Urinary bladder (tissue), 4 donors: Measurements from ENCODE around the gene P2RY2. TPM values are rescaled to one million over a fixed set of nuclear protein-coding genes. Genes with fewer than 3 reads are reported as not detected.

Experiments
- DNase-seq: peaks from one replicate; pipeline ENCODE4 v3.0.0-alpha.2; 2015; ENCODE audit errors: extremely low spot score
- H3K27ac ChIP-seq: one replicate; pipeline ENCODE4 v1.5.1; 2013; ENCODE audit warnings: low read depth, mild to moderate bottlenecking, moderate library complexity
- H3K36me3 ChIP-seq: one replicate; pipeline ENCODE4 v1.6.1; 2013; ENCODE audit warnings: mild to moderate bottlenecking, moderate library complexity; ENCODE audit not compliant: insufficient read depth
- H3K4me1 ChIP-seq: one replicate; pipeline ENCODE4 v1.6.1; 2013; ENCODE audit warnings: mild to moderate bottlenecking, moderate library complexity; ENCODE audit not compliant: insufficient read depth
- H3K4me3 ChIP-seq: one replicate; pipeline ENCODE4 v1.5.1; 2013; ENCODE audit warnings: low read depth, low read length
- WGBS: extraction: QIAGEN DNeasy Blood & Tissue Kit; methylation state at CpG from one replicate; pipeline ENCODE4 v1.1.7; 2013; 5-methylcytosine and 5-hydroxymethylcytosine counted together
- polyA plus RNA-seq: library from polyadenylated mRNA; stranded (reverse); fragments of 200-250 nt; gene quantifications from one replicate; pipeline ENCODE4 v1.2.3, GENCODE V29; 2013
- total RNA-seq: library from RNA; depleted of rRNA; stranded (reverse); fragments of >200 nt; gene quantifications from one replicate; pipeline ENCODE4 v1.2.3, GENCODE V29; 2014
- donor health status: healthy with polysubstance abuse.
- donor health status: healthy.

P2RY2 gene
- total and polyA plus RNA-seq, 2 donors: 1.8 to 2.3 TPM

DNA sequence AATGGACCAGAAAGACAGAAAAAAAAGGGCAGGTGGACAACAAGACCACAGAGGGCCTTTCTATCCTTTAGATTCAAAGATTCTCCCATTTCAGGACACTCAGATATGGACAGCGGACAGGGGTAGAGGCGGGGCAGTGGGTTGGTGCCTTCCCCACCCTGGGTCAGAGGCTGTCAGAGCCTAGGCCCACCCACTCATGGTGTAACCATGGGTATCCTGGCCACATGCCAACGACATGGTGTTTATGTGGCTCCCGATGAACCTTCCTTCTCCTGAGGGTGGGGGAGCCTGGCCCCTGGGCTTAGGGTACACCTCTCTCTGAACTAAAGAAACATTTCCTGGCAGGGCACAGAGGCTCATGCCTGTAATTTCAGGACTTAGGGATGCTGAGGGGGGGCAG, 14.3 kb upstream of the P2RY2 start:
- no peak for DNase-seq
- H3K4me3 ChIP-seq: no peak overlapping the region
- 68% methylated on average over 4 of the region's 4 CpGs for WGBS
- no peaks in the 10 kb centered on the region for H3K36me3 ChIP-seq
- H3K4me1 ChIP-seq: no peaks in the 10 kb centered on the region
- no peak overlapping the region for H3K27ac ChIP-seq

DNA sequence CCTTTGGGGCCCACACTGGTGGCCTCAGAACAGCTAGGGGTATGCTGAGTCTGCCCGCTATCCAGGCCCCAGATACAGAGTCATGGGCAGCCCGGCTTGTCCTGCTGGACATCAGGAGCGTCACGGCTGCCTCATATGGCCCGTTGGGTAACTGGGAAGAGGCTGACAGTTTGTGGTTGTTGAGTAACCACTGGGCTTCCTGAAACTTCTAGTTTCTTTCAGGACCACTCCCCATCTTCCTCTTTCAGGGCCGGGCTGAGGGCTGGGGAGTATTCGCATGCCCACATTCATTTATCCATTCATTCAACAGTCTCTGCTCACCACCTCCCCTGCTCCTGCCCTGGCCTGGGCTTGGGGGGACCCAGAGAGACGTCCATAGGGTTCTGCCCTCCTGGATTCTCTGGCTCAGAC, 13.4 kb upstream of the P2RY2 start:
- no peaks in the 10 kb centered on the region for H3K36me3 ChIP-seq
- 85% methylated on average over 8 of the region's 8 CpGs for WGBS
- no peak for DNase-seq
- H3K27ac ChIP-seq: no peak overlapping the region
- H3K4me1 ChIP-seq: no peaks in the 10 kb centered on the region
- no peak overlapping the region for H3K4me3 ChIP-seq

DNA sequence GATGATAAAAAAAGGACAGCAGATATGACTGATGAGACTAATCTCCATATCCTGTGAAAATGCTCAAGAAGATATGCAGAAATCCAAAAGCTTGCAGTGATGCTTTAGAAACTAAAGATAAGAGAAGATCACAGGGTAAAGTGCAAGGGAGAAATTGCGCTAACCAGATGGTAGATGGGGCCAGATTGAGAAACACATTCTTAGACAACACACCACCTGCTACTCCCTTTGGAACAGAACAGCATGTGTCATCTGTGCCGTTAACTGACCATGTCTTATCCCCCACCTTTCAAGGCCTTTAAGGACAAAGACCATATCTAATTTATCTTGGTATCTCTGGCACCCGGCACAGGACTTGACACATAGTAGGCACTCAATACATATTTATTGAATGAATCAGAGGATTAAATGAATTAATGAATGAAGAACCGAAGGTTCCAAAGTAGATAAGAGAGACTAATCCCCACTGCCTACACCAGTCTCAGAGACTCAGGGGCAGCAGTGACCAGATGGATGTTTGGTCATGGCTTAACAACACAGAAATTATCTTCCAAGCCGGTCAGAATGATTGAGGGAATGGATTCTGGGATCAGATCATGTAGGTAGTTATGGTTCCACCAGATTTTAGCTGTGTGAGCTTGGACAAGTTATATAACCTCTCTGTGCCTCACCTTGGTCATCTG, 12.3 kb upstream of the P2RY2 start:
- no peak for DNase-seq
- 79% methylated on average over 5 of the region's 5 CpGs for WGBS
- Histone ChIP-seq H3K4me1 (no peaks in the 10 kb centered on the region), H3K36me3 (no peaks in the 10 kb centered on the region), H3K4me3 (no peak overlapping the region), H3K27ac (no peak overlapping the region)

DNA sequence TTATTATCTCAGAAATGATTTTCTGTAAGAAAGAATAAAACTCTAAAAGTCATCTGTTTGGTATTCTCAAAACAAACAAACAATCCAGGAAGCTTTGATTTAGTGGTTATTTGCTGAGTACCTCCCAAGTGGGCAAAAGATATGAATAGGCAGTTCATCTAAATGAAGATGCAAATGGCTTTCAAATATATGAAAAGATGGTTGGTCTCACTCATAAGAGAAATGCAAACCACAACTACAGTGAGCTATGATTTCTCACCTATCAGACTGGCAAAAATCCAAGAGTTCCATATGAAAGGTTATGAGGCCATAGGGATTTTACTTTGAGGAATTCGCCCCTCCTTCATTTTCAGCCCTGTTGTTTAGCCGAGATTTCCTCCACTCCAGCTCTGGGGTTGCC, 11.3 kb upstream of the P2RY2 start:
- Histone ChIP-seq H3K4me3 (no peak overlapping the region), H3K36me3 (no peaks in the 10 kb centered on the region)
- 66% methylated on average over 2 of the region's 2 CpGs for WGBS

DNA sequence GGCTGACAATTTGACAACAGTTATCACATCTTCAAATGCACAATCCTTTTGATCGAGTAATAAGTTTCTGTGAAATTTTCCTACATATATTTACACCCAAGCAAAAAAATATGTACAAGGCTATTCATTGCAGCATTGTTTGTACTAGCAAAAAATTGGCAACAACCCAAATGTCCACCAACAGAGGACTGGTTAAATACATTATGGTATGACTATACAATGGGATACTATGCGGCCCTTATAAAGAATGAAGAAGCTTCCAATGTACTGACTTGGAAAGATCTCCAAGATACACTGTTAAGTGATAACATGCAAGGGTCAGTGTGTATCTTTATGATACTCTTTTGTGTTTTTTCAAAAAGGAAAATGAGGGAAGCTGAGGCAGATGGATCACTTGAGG, 8.2 kb upstream of the P2RY2 start:
- Histone ChIP-seq H3K4me1 (no peaks in the 10 kb centered on the region), H3K36me3 (no peaks in the 10 kb centered on the region), H3K4me3 (no peak overlapping the region), H3K27ac (no peak overlapping the region)
- DNase-seq: no peak
- WGBS: 97% methylated on average over 2 of the region's 2 CpGs

More for the DNA sequence above, 11.3 kb upstream of the P2RY2 start:
- no peak for DNase-seq
- no peak overlapping the region for H3K27ac ChIP-seq
- no peaks in the 10 kb centered on the region for H3K4me1 ChIP-seq

DNA sequence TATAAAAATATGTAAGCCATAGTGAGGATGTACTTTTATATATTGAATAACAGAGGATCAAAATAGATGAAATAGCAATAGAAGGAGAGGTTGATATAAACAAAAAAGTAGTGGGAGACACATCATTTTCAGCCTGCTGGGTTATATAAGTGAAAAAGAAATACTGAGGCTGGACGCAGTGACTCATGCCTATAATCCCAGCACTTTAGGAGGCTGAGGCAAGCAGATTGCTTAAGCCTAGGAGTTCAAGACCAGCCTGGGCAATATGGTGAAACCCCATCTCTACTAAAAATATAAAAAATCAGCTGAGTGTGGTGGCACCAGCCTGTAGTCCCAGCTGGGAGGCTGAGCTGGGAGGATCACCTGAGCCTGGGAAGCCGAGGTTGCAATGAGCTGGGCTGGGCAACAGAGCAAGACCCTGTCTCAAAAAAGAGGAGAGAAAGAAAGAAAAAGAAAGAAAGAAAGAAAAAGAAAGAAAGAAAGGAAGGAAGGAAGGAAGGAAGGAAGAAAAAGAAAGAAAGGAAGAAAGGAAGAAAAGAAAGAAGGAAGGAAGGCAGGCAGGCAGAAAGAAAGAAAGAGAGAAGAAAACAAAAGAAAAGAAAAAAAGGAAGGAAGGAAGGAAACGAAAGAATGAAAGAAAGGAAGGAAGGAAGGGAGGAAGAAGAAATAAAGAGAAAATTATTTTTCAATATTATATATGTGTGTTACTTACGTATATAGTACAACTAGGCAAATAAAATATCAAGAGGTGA, 7.0 kb upstream of the P2RY2 start:
- Histone ChIP-seq H3K27ac (no peak overlapping the region), H3K36me3 (no peaks in the 10 kb centered on the region), H3K4me1 (no peaks in the 10 kb centered on the region), H3K4me3 (no peak overlapping the region)
- no peak for DNase-seq
- WGBS: 80% methylated on average over 4 of the region's 4 CpGs

DNA sequence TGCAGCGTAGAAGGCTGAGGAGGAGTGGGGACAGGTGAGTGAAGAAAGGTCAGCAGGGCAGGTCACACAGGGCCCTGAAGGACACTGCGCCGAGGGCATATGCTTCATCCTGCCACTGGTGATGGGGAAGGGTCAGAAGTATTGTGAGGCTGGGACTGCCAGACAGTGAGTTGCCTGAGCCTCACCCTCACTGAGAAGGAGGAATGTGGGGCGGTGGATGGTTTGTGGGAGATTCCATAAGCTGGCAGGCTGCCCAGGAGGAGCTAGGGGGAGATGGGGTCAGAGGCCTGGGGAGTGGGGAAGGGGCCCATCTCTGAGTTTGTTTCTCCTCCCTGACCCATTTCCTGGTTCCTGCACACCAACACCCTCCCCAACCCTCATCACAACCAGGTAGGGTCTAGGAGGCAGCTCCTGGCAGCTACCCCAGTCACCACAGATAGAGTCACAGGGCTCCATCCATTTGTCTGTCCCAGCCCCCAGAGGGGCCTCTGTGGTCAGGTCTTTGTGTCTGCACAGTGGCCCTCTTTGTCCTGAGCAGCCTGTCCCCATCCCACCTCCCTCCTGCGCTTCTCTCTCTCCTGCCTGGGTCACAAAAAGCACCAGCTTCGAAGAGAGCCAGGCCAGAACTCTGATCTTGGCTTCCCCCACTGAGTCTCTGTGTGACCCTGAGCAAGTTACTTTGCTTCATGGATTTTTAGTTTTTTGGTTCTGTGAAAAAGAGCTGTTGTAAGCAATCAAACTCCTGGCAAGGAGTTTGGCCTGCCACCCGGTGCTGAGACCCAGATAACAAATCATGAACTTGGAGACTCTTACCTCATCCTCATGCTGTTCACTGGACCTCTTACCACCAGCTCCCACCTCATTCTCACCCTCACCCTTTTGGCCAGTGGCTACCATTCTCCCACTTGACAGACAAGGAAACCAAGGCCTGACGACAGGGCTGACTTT, 4.6 kb upstream of the P2RY2 start:
- Histone ChIP-seq H3K4me1 (no peaks in the 10 kb centered on the region), H3K27ac (no peak overlapping the region), H3K36me3 (no peaks in the 10 kb centered on the region), H3K4me3 (no peak overlapping the region)
- 82% methylated on average over 8 of the region's 8 CpGs for WGBS
- DNase-seq: no peak

DNA sequence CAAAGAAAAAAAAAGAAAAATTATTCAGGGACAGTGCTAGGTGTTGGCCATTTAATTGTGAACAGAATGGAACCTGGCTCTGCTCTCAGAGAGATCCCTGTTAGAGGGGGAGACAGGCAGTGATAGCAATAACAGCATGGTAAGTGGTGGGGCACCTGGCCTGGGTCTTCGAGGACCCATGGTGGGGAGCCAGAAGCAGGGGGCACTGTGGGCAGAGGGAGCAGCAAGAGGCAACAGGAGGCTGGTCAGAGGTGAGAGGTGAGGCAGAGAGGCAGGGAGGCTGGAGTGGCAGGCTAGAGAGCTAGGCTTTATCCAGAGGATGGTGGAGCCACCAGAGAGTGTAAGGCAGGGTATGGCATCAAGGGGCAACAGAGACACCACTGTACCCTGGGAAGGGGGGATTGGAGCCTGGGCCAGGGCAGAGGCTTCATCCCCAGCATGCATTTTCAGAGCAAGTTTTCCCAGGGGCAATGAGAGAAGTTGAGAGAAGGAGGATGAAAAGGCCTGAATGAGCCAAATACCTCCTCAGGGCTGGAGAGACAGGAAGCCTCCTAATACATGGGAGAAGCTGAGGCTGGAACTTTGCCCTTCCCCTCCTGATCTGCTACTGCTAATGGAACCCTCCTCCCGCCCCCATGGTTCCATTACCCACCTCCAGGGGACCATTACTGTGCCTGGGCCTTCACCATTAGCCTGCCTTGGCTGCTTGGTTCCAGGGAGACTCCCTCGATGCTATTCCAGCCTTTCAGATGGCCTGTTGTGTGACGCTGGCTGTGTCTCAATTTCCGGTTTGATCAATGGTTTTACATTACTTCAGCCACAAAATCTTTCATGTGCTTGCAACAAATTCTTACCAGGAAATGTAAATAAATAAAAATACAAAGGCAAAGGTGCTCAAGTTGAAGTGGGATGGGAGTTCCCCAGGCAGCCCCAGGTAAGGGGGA, 2.6 kb upstream of the P2RY2 start:
- H3K4me1 ChIP-seq: no peaks in the 10 kb centered on the region
- WGBS: 91% methylated on average over 5 of the region's 5 CpGs
- no peak overlapping the region for H3K4me3 ChIP-seq
- H3K36me3 ChIP-seq: no peaks in the 10 kb centered on the region
- H3K27ac ChIP-seq: no peak overlapping the region
- DNase-seq: no peak

DNA sequence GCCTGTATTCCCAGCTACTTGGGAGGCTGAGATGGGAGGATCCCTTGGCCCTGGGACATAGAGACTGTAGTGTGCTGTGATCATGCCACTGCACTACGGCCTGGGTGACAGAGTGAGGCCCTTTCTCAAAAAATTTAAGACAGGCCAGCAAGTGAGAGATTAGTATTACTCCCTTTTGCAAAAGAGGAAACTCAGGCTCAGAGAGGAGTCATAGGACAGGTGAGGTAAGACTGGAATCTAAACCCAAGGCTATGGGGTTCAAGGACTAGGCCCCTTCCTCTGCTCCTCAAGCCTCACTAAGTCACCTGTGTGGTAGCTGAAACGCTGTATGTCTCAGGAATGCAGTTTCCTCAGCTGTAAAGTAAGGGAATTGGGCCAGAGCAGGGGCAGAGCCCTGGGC, 1.6 kb upstream of the P2RY2 start:
- H3K27ac ChIP-seq: no peak overlapping the region
- H3K36me3 ChIP-seq: no peaks in the 10 kb centered on the region
- no peak for DNase-seq
- H3K4me3 ChIP-seq: no peak overlapping the region
- 96% methylated on average over 2 of the region's 2 CpGs for WGBS
- no peaks in the 10 kb centered on the region for H3K4me1 ChIP-seq

DNA sequence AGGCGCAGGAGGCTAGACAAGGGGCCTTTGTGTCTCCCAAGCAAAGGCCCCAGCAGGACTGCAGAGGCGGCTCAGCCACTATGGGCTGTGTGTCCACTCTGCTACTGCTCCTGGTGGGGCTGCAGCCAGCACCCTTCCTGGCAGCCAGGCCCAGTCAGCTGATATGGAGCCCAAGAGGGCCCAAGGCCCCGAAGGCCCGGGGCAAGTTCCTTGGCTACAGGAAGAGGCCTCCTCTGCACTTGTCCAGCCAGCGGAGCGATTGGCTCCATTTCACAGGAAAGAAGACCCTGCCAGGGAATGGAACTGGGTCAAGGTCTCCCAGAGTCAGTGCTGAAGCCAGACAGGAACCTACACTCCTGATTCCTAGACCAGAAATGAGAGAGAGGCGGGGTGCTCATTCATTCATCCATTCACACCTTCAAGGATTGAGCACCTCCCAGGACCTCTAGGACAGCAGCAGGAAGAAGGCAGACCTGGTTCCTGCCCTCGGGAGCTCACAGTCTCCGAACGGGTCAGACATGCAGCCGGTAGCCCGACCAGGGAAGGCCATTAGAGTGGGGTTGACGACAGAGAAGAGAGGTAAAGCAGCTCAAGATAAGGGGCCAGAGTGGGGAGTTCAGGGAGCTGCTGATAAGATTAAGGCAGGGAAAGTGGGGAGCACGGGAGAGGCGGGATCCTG, 811 bp upstream of the P2RY2 start:
- no peak for DNase-seq
- no peak overlapping the region for H3K4me3 ChIP-seq
- no peaks in the 10 kb centered on the region for H3K4me1 ChIP-seq
- H3K36me3 ChIP-seq: no peaks in the 10 kb centered on the region
- WGBS: 87% methylated on average over 15 of the region's 15 CpGs
- H3K27ac ChIP-seq: no peak overlapping the region

DNA sequence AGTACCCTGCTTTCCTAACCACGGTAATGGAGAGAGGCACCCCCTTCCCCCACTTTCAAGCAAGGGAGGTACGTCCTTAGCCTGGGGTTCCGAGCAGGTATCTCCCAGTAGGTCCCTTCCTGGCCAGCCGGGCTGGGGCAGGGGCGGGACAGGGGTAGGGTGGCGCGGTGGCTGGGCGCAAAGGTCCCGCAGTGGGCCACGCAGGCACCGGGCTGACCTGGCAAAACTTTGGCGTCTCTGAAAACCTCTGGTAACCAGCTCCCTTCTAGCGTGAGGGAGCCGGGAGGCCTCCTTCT, 323 bp upstream of the P2RY2 start:
- no peaks in the 10 kb centered on the region for H3K36me3 ChIP-seq
- no peak overlapping the region for H3K27ac ChIP-seq
- 52% methylated on average over 14 of the region's 14 CpGs for WGBS
- DNase-seq: no peak
- peak overlapping the region; percentile 23 for H3K4me3 ChIP-seq
- no peaks in the 10 kb centered on the region for H3K4me1 ChIP-seq

DNA sequence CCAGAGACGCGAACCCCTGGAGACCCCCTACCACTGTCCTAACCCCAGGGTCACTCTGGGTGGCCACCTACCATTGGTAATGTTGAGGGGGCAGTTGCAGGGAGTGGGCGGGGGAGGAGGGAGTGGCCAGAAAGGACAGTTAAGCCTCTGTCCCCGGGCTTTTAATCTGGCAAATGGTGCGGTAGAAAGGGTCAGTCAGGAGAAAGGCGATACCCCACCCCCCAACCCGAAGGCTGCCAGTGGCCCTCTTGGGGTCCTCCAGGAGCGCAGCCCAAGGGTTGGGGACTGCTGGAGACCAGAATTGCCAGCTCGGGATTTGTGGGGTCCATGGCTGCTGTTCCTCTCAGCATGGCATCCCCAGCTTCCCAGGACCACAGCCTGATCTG, 742 bp downstream of the P2RY2 start:
- no peak for DNase-seq
- Histone ChIP-seq H3K4me3 (peak overlapping the region; percentile 23), H3K4me1 (no peaks in the 10 kb centered on the region), H3K36me3 (no peaks in the 10 kb centered on the region), H3K27ac (no peak overlapping the region)
- 38% methylated on average over 9 of the region's 9 CpGs for WGBS
